ENCODE measurements around the gene NPAT.

DNA sequence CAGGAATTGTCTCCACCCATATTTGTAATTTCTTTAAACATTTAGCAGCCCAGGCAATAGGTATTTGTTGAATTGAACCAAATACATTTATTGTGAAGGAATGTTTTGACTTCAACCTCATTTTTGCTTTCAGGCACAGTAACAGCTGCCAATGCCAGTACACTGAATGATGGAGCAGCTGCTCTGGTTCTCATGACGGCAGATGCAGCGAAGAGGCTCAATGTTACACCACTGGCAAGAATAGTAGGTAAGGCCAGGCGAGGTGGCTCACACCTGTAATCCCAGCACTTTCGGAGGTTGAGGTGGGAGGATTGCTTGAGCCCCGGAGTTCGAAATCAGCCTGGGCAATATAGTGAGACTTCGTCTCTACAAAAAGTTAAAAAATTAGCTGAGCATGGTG lies 80.1 kb downstream of the NPAT start:
- TF ChIP-seq POLR2A (IDR thresholded peaks at IDR 0.05) (no peak), POLR2AphosphoS5 (IDR thresholded peaks at IDR 0.05) (no peak), EP300 (IDR thresholded peaks at IDR 0.05) (no peak)
- TF ChIP-seq, protein P1, sequence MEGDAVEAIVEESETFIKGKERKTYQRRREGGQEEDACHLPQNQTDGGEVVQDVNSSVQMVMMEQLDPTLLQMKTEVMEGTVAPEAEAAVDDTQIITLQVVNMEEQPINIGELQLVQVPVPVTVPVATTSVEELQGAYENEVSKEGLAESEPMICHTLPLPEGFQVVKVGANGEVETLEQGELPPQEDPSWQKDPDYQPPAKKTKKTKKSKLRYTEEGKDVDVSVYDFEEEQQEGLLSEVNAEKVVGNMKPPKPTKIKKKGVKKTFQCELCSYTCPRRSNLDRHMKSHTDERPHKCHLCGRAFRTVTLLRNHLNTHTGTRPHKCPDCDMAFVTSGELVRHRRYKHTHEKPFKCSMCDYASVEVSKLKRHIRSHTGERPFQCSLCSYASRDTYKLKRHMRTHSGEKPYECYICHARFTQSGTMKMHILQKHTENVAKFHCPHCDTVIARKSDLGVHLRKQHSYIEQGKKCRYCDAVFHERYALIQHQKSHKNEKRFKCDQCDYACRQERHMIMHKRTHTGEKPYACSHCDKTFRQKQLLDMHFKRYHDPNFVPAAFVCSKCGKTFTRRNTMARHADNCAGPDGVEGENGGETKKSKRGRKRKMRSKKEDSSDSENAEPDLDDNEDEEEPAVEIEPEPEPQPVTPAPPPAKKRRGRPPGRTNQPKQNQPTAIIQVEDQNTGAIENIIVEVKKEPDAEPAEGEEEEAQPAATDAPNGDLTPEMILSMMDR (IDR thresholded peaks at IDR 0.05), result no peak
